T47D (cell line): ENCODE data around the gene TARBP2.

ENCODE experiments used
- DNase-seq, 2 experiments: peaks; one replicate each; pipeline versions ENCODE4 v3.0.0 to v3.0.0-alpha.2; 2011 to 2012; ENCODE audit warnings: low read depth in 1 of 2, low spot score in 1 of 2
- JUND ChIP-seq: IDR thresholded peaks from 2 replicates; pipeline ENCODE4 v1.6.1; 2012; ENCODE audit warnings: low read depth
- in situ Hi-C: cut with HindIII; loops from 2 replicates; pipeline ENCODE4 v1.10.0; 2016; ENCODE audit warnings: low sequenced_read_pairs, low pct_unique_long_range_greater_than_20kb

Gene TARBP2

GRCh38 chr12:53463802-53464560 is 37.1 kb upstream of the TARBP2 start:
- in situ Hi-C loops = no loop called here
- TF ChIP-seq JUND = no peak
- no peak for DNase-seq

GRCh38 chr12:53464685-53465418 is 36.2 kb upstream of the TARBP2 start:
- in situ Hi-C loops = no loop called here
- DNase-seq = no peak
- TF ChIP-seq JUND = no peak

- in situ Hi-C loops = no loop called here
- TF ChIP-seq JUND = no peak
- no peak for DNase-seq
Measured at GRCh38 chr12:53465679-53466078, 35.4 kb upstream of the TARBP2 start.

GRCh38 chr12:53466640-53467039 is 34.4 kb upstream of the TARBP2 start:
- no peak for TF ChIP-seq JUND
- in situ Hi-C loops = no loop called here
- no peak for DNase-seq

GRCh38 chr12:53467082-53467481 is 34.0 kb upstream of the TARBP2 start:
- in situ Hi-C loops = no loop called here
- DNase-seq = no peak
- TF ChIP-seq JUND = no peak

- no peak for TF ChIP-seq JUND
- in situ Hi-C loops = no loop called here
- no peak for DNase-seq
Measured at GRCh38 chr12:53467880-53468279, 33.2 kb upstream of the TARBP2 start.

GRCh38 chr12:53468282-53468681 is 32.8 kb upstream of the TARBP2 start:
- in situ Hi-C loops = no loop called here
- TF ChIP-seq JUND = no peak
- no peak for DNase-seq

- no peak for DNase-seq
- TF ChIP-seq JUND = no peak
- in situ Hi-C loops = no loop called here
Measured at GRCh38 chr12:53472056-53472582, 29.0 kb upstream of the TARBP2 start.

- DNase-seq = no peak
- in situ Hi-C loops = no loop called here
Measured at GRCh38 chr12:53474077-53474476, 27.0 kb upstream of the TARBP2 start.

GRCh38 chr12:53474819-53475218 is 26.3 kb upstream of the TARBP2 start:
- in situ Hi-C loops = no loop called here
- DNase-seq = no peak
- no peak for TF ChIP-seq JUND

More at GRCh38 chr12:53474077-53474476, 27.0 kb upstream of the TARBP2 start:
- no peak for TF ChIP-seq JUND

GRCh38 chr12:53476769-53477209 is 24.3 kb upstream of the TARBP2 start:
- no peak for DNase-seq
- TF ChIP-seq JUND = no peak
- in situ Hi-C loops = no loop called here

GRCh38 chr12:53478865-53479264 is 22.2 kb upstream of the TARBP2 start:
- no peak for TF ChIP-seq JUND
- in situ Hi-C loops = no loop called here
- DNase-seq = no peak

- no peak for DNase-seq
- in situ Hi-C loops = no loop called here
- TF ChIP-seq JUND = no peak
Measured at GRCh38 chr12:53479331-53479730, 21.8 kb upstream of the TARBP2 start.
